GM19438 (cell line): ENCODE data around the gene SUSD4.

ENCODE experiments used
- ATAC-seq: cut with Tn5 transposase; IDR thresholded peaks from one replicate; pipeline ENCODE4 v1.9.1; 2021; ENCODE audit warnings: low read depth; ENCODE audit not compliant: unreplicated experiment

SUSD4 gene

GRCh38 chr1:223219318-223219635 lies 144.7 kb downstream of the SUSD4 start:
- ATAC-seq = no peak

- no peak for ATAC-seq
These were observed 146.2 kb downstream of the SUSD4 start for GRCh38 chr1:223217781-223218180.

- ATAC-seq = no peak
These were observed 147.3 kb downstream of the SUSD4 start for GRCh38 chr1:223216531-223217205.

- ATAC-seq = no peak
These were observed 147.9 kb downstream of the SUSD4 start for GRCh38 chr1:223216074-223216473.

- no peak for ATAC-seq
These were observed 148.9 kb downstream of the SUSD4 start for GRCh38 chr1:223215026-223215425.

GRCh38 chr1:223214261-223214807 lies 149.6 kb downstream of the SUSD4 start:
- no peak for ATAC-seq

- ATAC-seq = no peak
These were observed 151.5 kb downstream of the SUSD4 start for GRCh38 chr1:223212441-223212840.

GRCh38 chr1:223211323-223211985 lies 152.5 kb downstream of the SUSD4 start:
- ATAC-seq = no peak

GRCh38 chr1:223210788-223211120 lies 153.2 kb downstream of the SUSD4 start:
- ATAC-seq = no peak

GRCh38 chr1:223209992-223210787 lies 153.8 kb downstream of the SUSD4 start:
- ATAC-seq = no peak

GRCh38 chr1:223209293-223209898 lies 154.6 kb downstream of the SUSD4 start:
- no peak for ATAC-seq

GRCh38 chr1:223208164-223209076 lies 155.6 kb downstream of the SUSD4 start:
- ATAC-seq = no peak

GRCh38 chr1:223207293-223208066 lies 156.5 kb downstream of the SUSD4 start:
- ATAC-seq = no peak

GRCh38 chr1:223204424-223204823 lies 159.6 kb downstream of the SUSD4 start:
- ATAC-seq = no peak

GRCh38 chr1:223203694-223204093 lies 160.3 kb downstream of the SUSD4 start:
- ATAC-seq = no peak

GRCh38 chr1:223203034-223203408 lies 161.0 kb downstream of the SUSD4 start:
- ATAC-seq = no peak

GRCh38 chr1:223202376-223203033 lies 161.5 kb downstream of the SUSD4 start:
- no peak for ATAC-seq

GRCh38 chr1:223201967-223202366 lies 162.0 kb downstream of the SUSD4 start:
- ATAC-seq = no peak

- ATAC-seq = no peak
These were observed 163.1 kb downstream of the SUSD4 start for GRCh38 chr1:223200903-223201302.
